ENCODE data around the gene RABGGTB. TPM values are rescaled to one million over a fixed set of nuclear protein-coding genes. Genes with fewer than 3 reads are reported as not detected.

Gene RABGGTB
- total RNA-seq, 4 donors from 2014 or later = 40.1 to 92.1 (median 42.2) TPM

DNA sequence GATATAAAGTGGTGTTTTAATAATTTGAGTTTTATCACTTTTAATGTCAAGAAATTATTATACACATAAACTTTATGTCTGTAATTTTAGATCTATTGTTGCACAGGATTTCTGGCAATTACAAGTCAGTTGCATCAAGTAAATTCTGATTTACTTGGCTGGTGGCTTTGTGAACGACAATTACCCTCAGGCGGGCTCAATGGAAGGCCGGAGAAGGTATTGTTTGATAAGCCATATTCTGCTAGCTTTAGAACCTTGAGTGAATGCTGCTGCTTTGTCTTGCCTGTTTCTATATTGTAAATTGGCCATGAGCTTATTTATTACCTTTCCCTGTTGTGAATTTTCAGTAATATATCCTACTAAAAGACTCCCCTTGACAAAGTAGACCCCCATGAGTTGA lies 6.0 kb downstream of the RABGGTB start:
- 95% methylated on average over 3 of the region's 3 CpGs for WGBS
- Histone ChIP-seq H3K36me3 (peaks cover 62% of the 10 kb centered on the region), H3K27ac (no peak overlapping the region), H3K4me1 (peaks cover 39% of the 10 kb centered on the region), H3K27me3 (no peaks in the 10 kb centered on the region), H3K4me3 (no peak overlapping the region), H3K9me3 (no peaks in the 10 kb centered on the region)
- TF ChIP-seq EP300 (IDR thresholded peaks at IDR 0.05) (no peak), POLR2A (IDR thresholded peaks at IDR 0.05) (no peak), POLR2AphosphoS5 (IDR thresholded peaks at IDR 0.05) (no peak)
- TF ChIP-seq, protein P1, sequence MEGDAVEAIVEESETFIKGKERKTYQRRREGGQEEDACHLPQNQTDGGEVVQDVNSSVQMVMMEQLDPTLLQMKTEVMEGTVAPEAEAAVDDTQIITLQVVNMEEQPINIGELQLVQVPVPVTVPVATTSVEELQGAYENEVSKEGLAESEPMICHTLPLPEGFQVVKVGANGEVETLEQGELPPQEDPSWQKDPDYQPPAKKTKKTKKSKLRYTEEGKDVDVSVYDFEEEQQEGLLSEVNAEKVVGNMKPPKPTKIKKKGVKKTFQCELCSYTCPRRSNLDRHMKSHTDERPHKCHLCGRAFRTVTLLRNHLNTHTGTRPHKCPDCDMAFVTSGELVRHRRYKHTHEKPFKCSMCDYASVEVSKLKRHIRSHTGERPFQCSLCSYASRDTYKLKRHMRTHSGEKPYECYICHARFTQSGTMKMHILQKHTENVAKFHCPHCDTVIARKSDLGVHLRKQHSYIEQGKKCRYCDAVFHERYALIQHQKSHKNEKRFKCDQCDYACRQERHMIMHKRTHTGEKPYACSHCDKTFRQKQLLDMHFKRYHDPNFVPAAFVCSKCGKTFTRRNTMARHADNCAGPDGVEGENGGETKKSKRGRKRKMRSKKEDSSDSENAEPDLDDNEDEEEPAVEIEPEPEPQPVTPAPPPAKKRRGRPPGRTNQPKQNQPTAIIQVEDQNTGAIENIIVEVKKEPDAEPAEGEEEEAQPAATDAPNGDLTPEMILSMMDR (IDR thresholded peaks at IDR 0.05) = no peak
- no peak for DNase-seq (ENCODE audit: low spot score in 2 of 2)

DNA sequence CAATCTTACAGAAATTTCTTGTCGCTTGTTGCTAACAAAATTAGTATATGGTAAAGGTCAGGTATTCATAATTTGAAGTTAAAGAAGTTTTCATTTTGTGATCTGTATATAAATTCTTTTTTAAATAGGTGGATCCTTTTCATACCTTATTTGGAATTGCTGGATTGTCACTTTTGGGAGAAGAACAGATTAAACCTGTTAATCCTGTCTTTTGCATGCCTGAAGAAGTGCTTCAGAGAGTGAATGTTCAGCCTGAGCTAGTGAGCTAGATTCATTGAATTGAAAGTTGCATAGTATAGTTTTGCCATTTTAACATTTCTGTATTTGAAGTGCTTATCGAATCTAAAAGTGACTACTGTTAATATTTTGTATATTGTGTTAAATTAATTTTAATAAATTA lies 8.3 kb downstream of the RABGGTB start:
- Histone ChIP-seq H3K27ac (no peak overlapping the region), H3K27me3 (no peaks in the 10 kb centered on the region), H3K36me3 (peaks cover 62% of the 10 kb centered on the region), H3K4me1 (peaks cover 16% of the 10 kb centered on the region), H3K4me3 (no peak overlapping the region), H3K9me3 (no peaks in the 10 kb centered on the region)
- 91% methylated on average over 2 of the region's 2 CpGs for WGBS
- no peak for TF ChIP-seq POLR2AphosphoS5 (IDR thresholded peaks at IDR 0.05)
- TF ChIP-seq, protein P1 (IDR thresholded peaks at IDR 0.05) = no peak
- no peak for TF ChIP-seq EP300 (IDR thresholded peaks at IDR 0.05)
- TF ChIP-seq POLR2A (IDR thresholded peaks at IDR 0.05) = no peak
- no peak for DNase-seq (ENCODE audit: low spot score in 2 of 2)

DNA sequence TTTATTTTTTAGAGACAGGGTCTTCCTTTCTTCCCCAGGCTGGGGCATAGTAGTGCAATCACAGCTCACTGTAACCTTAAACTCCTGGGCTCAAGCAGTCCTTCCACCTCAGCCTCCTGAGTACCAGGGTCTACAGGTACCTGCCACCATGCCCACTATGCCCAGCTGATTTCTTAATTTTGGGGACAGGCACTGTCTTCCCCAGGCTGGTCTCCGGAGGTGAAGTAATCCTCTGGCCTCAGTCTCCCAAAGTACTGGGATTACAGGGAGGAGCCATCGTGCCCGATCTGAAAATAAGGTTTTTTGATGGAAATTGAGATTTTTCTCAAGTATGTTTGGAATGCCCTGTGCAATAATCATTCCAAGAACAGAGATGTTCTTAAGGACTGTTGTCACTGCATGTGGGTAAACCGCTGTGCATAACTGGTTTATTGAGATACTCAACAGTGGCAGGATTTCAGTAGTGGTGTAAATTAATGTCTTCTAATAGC lies 9.7 kb downstream of the RABGGTB start:
- Histone ChIP-seq H3K36me3 (peaks cover 57% of the 10 kb centered on the region), H3K9me3 (no peaks in the 10 kb centered on the region), H3K27me3 (no peaks in the 10 kb centered on the region), H3K4me1 (peaks cover 2% of the 10 kb centered on the region), H3K27ac (no peak overlapping the region), H3K4me3 (no peak overlapping the region)
- TF ChIP-seq POLR2AphosphoS5 (IDR thresholded peaks at IDR 0.05) (no peak), POLR2A (IDR thresholded peaks at IDR 0.05) (no peak)
- 92% methylated on average over 4 of the region's 4 CpGs for WGBS
- no peak for DNase-seq (ENCODE audit: low spot score in 2 of 2)

DNA sequence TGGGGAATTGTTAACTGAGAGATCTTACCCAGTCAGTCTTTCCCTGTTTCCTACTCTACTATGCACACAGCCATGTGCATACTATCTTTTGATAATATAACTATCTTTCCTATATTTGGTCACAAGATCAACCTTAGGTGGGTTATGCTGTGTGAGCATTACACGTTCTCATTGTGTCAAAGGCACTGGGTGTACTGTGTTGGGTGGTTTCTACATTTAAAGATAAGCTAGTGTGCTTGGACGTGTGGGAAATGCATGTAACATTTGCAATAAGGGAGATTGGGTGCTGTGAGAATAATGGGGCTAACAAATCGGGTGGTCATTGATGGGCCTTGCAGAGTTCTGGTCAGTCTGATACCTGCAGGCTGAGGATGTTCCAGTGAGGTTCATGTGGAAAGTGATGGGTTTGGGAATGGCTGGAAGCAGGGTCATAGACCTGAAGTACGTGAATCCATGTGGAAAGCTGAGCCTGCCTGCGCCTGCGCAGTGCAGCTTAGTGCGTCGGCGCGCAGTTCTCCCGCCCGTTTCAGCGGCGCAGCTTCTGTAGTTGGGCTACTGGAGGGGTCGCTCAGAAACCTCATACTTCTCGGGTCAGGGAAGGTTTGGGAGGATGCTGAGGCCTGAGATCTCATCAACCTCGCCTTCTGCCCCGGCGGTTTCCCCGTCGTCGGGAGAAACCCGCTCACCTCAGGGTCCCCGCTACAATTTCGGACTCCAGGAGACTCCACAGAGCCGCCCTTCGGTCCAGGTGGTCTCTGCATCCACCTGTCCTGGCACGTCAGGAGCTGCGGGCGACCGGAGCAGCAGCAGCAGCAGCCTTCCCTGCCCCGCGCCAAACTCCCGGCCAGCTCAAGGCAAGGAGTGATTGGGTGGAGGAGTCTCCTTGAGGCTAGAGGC lies 10.6 kb downstream of the RABGGTB start, which contains the start of gene MSH4:
Gene MSH4 (plus strand): TSS at position 507 of the 897 bp plus-strand sequence. CDS start 104 bp downstream, at position 611.
- TF ChIP-seq EP300 (IDR thresholded peaks at IDR 0.05) = no peak
- TF ChIP-seq POLR2A (IDR thresholded peaks at IDR 0.05) = no peak
- no peak for TF ChIP-seq POLR2AphosphoS5 (IDR thresholded peaks at IDR 0.05)
- TF ChIP-seq, protein P1 (IDR thresholded peaks at IDR 0.05) = no peak
- no peak within 1 kb of the TSS for H3K27ac ChIP-seq
- H3K27me3 ChIP-seq = no peaks in the 10 kb centered on the region
- H3K4me3 ChIP-seq = no peak within 1 kb of the TSS
- WGBS = 88% methylated on average over 30 of the region's 34 CpGs
- H3K9me3 ChIP-seq = no peaks in the 10 kb centered on the region
- H3K36me3 ChIP-seq = peaks cover 50% of the 10 kb centered on the region
- no peaks in the 10 kb centered on the region for H3K4me1 ChIP-seq
- no peak for DNase-seq (ENCODE audit: low spot score in 2 of 2)

DNA sequence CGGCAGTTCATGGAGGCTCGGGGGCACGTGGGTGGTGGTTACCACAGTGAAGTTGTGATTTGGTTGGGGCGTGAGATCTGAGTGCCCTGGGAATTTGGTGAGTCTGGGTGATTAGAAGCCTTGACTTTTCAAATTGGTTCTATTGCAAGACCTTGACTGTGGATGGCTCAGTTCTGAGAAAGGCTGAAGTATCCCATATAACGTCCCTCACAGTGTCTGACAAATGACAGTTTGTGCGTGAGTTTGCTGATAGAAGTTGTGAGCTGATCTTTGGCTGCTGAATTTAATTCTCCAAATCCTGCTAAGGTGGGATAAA lies 11.2 kb downstream of the RABGGTB start:
- H3K36me3 ChIP-seq = peaks cover 44% of the 10 kb centered on the region
- TF ChIP-seq POLR2AphosphoS5 (IDR thresholded peaks at IDR 0.05) (no peak), EP300 (IDR thresholded peaks at IDR 0.05) (no peak), POLR2A (IDR thresholded peaks at IDR 0.05) (no peak)
- TF ChIP-seq, protein P1 (IDR thresholded peaks at IDR 0.05) = no peak
- H3K27ac ChIP-seq = no peak overlapping the region
- H3K9me3 ChIP-seq = no peaks in the 10 kb centered on the region
- no peak overlapping the region for H3K4me3 ChIP-seq
- H3K27me3 ChIP-seq = no peaks in the 10 kb centered on the region
- 77% methylated on average over 5 of the region's 6 CpGs for WGBS
- no peak for DNase-seq (ENCODE audit: low spot score in 2 of 2)
- H3K4me1 ChIP-seq = no peaks in the 10 kb centered on the region

Data from suprapubic skin (tissue), 4 donors.